Measurements from ENCODE around the gene SETD1B.

The SETD1B gene

DNA sequence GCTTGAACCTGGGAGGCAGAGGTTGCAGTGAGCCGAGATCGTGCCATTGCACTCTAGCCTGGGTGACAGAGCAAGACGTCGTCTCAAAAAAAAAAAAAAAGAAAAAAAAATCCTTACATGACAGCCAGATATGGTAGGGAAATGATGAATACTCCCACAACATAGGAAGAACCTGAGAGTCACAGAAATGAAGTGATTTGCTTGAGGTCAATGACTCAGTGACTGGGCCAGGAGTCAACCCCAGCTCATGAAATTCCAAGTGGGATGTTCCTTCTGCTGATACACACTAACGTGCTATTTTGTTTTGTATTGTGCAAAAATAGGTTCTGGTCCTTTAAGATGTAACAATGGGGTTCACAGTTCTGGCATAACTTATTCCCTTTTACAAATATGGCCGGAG lies 19.3 kb upstream of the SETD1B start:
- peak; percentile 66 for ATAC-seq
- TF ChIP-seq ARNTL (CRISPR knock-in tag; IDR thresholded peaks at IDR 0.05; ENCODE audit: borderline replicate concordance, low read depth) (no peak), POU6F1 (CRISPR knock-in tag; IDR thresholded peaks at IDR 0.05; ENCODE audit: borderline replicate concordance, low read depth) (no peak)

DNA sequence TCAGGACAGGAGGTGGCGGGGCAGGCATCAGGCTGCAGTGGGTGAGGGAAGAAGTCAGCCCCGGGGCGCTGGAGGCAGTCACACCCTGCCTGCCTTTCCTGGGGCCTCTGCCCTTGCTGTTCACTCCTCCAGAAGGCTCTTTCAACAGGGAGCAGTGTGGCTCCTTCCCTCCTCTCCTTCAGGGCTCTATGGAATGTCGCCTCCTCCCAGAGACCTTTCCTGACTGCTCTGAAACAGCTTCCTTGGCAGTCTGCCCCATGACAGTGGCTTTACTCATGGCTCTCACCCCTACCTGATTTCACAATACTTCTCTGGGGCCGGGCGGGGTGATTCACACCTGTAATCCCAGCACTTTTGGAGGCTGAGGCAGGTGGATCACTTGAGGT lies 17.4 kb upstream of the SETD1B start:
- peak; percentile 66 for ATAC-seq

DNA sequence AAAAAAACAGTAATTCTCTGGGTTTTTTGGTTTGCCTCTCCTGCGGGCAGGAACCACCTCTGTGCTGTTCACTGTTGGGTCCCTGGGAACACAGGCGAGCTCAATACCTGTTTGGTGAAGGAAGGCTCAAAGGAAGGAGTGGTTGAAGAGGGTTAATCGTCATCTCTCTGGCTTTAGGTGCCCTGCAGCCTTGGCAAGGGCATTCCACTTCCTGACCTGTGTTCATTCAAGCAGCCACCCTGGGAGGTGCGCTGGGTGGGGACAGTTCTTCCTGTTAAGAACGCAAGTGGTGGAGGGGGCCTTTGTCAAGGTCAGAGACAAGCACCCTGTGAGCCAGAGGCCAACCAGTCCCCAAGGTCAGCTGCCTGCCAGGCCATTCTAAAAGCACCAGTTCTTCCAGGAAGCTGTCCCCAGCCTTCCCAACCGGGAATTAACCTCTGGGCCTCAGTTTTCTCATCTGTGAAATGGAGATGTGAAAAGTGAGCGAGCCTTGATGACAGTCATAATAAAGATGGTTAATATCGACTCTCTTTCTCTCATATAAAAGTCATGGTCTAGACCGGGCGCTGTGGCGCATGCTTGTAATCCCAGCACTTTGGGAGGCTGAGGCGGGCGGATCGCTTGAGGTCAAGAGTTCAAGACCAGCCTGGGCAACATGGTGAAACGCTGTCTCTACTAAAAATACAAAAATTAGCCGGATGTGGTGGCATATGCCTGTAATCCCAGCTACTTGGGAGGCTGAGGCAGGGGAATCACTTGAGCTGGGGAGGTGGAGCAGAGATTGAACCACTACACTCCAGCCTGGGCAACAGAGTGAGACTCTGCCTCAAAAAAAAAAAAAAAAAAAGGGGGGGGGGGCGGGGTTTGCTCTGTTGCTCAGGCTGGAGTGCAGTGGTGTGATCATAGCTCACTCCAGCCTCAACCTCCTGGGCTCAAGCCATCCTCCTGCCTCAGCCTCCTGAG lies 16.5 kb upstream of the SETD1B start:
- ATAC-seq: no peak
- TF ChIP-seq ZFP3 (CRISPR knock-in tag; IDR thresholded peaks at IDR 0.05) (no peak), SNAI2 (CRISPR knock-in tag; IDR thresholded peaks at IDR 0.05) (no peak), TSHZ2 (CRISPR knock-in tag; IDR thresholded peaks at IDR 0.05) (no peak), ESRRG (CRISPR knock-in tag; IDR thresholded peaks at IDR 0.05) (no peak), GLIS3 (CRISPR knock-in tag; IDR thresholded peaks at IDR 0.05) (no peak), OSR1 (CRISPR knock-in tag; IDR thresholded peaks at IDR 0.05) (no peak), RARB (CRISPR knock-in tag; IDR thresholded peaks at IDR 0.05) (no peak), TCF4 (CRISPR knock-in tag; IDR thresholded peaks at IDR 0.05; ENCODE audit: borderline replicate concordance) (no peak), ARNTL (CRISPR knock-in tag; IDR thresholded peaks at IDR 0.05; ENCODE audit: borderline replicate concordance, low read depth) (no peak), TOX (CRISPR knock-in tag; IDR thresholded peaks at IDR 0.05; ENCODE audit: borderline replicate concordance) (no peak), ZNF8 (CRISPR knock-in tag; IDR thresholded peaks at IDR 0.05) (no peak)
- TF ChIP-seq, protein P1, sequence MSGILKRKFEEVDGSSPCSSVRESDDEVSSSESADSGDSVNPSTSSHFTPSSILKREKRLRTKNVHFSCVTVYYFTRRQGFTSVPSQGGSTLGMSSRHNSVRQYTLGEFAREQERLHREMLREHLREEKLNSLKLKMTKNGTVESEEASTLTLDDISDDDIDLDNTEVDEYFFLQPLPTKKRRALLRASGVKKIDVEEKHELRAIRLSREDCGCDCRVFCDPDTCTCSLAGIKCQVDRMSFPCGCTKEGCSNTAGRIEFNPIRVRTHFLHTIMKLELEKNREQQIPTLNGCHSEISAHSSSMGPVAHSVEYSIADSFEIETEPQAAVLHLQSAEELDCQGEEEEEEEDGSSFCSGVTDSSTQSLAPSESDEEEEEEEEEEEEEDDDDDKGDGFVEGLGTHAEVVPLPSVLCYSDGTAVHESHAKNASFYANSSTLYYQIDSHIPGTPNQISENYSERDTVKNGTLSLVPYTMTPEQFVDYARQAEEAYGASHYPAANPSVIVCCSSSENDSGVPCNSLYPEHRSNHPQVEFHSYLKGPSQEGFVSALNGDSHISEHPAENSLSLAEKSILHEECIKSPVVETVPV (CRISPR knock-in tag; IDR thresholded peaks at IDR 0.05): no peak
- TF ChIP-seq, protein P2, sequence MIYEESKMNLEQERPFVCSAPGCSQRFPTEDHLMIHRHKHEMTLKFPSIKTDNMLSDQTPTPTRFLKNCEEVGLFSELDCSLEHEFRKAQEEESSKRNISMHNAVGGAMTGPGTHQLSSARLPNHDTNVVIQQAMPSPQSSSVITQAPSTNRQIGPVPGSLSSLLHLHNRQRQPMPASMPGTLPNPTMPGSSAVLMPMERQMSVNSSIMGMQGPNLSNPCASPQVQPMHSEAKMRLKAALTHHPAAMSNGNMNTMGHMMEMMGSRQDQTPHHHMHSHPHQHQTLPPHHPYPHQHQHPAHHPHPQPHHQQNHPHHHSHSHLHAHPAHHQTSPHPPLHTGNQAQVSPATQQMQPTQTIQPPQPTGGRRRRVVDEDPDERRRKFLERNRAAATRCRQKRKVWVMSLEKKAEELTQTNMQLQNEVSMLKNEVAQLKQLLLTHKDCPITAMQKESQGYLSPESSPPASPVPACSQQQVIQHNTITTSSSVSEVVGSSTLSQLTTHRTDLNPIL (CRISPR knock-in tag; IDR thresholded peaks at IDR 0.05; ENCODE audit: low read depth): no peak

More for the DNA sequence above, 17.4 kb upstream of the SETD1B start:
- TF ChIP-seq ISL1 (CRISPR knock-in tag; IDR thresholded peaks at IDR 0.05): 0 out of 2 replicates have a peak, but pooled peaks have one; percentile 20
- no peak for TF ChIP-seq ZFP3 (CRISPR knock-in tag; IDR thresholded peaks at IDR 0.05)

GRCh38 chr12:121788176-121788818 lies 15.5 kb upstream of the SETD1B start:
- no peak for ATAC-seq
- TF ChIP-seq BACH2 (CRISPR knock-in tag; IDR thresholded peaks at IDR 0.05; ENCODE audit: borderline replicate concordance) (no peak), SNAI2 (CRISPR knock-in tag; IDR thresholded peaks at IDR 0.05) (no peak), ESRRG (CRISPR knock-in tag; IDR thresholded peaks at IDR 0.05) (no peak), CSDC2 (CRISPR knock-in tag; IDR thresholded peaks at IDR 0.05) (no peak), ZNF70 (CRISPR knock-in tag; IDR thresholded peaks at IDR 0.05) (no peak), POU6F1 (CRISPR knock-in tag; IDR thresholded peaks at IDR 0.05; ENCODE audit: borderline replicate concordance, low read depth) (no peak), ARNTL (CRISPR knock-in tag; IDR thresholded peaks at IDR 0.05; ENCODE audit: borderline replicate concordance, low read depth) (no peak), RARB (CRISPR knock-in tag; IDR thresholded peaks at IDR 0.05) (no peak), TOX (CRISPR knock-in tag; IDR thresholded peaks at IDR 0.05; ENCODE audit: borderline replicate concordance) (no peak), GLIS3 (CRISPR knock-in tag; IDR thresholded peaks at IDR 0.05) (no peak), ZFP3 (CRISPR knock-in tag; IDR thresholded peaks at IDR 0.05) (no peak), ZC3H10 (CRISPR knock-in tag; IDR thresholded peaks at IDR 0.05) (no peak)
- TF ChIP-seq, protein P1 (CRISPR knock-in tag; IDR thresholded peaks at IDR 0.05): no peak
- TF ChIP-seq, protein P2 (CRISPR knock-in tag; IDR thresholded peaks at IDR 0.05; ENCODE audit: low read depth): no peak
